VCaP (cell line): ENCODE data around the gene IFIT1.
"Not testable (repeated sequence)": the region's sequence is repeated elsewhere in the genome, so short reads cannot be mapped to it uniquely, and the experiment has no call there.

Experiments used
- H3K27ac ChIP-seq: fragments of 450-650 bp; 2 replicates; pipeline ENCODE4 v1.5.1; 2017
- TF ChIP-seq, protein P1 (sequence below): fragments of 450-650 bp; conservative IDR thresholded peaks from 2 replicates; pipeline ENCODE4 v1.5.1; 2017; ENCODE audit warnings: mild to moderate bottlenecking, moderate library complexity

The IFIT1 gene

DNA sequence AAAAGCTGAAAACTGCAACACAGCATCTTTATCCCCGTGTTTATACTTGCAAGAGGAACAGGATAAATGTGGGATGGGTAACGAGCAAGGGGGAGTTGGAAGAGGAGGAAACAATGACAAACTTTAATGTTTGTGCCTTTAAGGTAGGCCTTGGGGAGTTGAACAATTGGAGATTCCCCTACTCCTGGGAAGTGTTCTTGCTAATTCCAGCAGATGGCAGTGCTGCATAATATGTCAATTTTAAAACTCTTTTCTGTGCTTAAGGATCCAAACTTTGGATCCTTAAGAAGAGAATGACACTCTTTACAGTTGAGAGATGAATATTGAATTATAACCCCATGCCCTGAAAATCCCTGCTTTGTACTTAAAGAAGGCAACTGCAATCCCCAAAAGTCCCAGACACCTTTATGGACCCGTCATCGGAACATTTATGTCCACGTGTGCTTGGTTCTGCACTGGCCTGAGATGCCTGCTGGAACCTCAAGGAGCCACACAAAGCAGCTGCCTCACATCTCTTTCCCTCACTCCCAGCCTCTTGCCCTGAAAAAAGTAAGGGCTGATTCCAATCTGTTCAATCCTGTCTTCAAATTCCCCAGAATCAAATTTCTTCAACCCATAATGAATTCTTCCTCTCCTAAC is 33.9 kb downstream of the IFIT1 start:
- no peak overlapping the region for H3K27ac ChIP-seq
- TF ChIP-seq, protein P1, sequence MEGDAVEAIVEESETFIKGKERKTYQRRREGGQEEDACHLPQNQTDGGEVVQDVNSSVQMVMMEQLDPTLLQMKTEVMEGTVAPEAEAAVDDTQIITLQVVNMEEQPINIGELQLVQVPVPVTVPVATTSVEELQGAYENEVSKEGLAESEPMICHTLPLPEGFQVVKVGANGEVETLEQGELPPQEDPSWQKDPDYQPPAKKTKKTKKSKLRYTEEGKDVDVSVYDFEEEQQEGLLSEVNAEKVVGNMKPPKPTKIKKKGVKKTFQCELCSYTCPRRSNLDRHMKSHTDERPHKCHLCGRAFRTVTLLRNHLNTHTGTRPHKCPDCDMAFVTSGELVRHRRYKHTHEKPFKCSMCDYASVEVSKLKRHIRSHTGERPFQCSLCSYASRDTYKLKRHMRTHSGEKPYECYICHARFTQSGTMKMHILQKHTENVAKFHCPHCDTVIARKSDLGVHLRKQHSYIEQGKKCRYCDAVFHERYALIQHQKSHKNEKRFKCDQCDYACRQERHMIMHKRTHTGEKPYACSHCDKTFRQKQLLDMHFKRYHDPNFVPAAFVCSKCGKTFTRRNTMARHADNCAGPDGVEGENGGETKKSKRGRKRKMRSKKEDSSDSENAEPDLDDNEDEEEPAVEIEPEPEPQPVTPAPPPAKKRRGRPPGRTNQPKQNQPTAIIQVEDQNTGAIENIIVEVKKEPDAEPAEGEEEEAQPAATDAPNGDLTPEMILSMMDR, result peak; percentile 87

- no peak overlapping the region for H3K27ac ChIP-seq
- TF ChIP-seq, protein P1, result no peak
Measured at GRCh38 chr10:89427629-89428028, 35.2 kb downstream of the IFIT1 start.

- H3K27ac ChIP-seq, result no peak overlapping the region
- TF ChIP-seq, protein P1, result no peak
Measured at GRCh38 chr10:89428877-89429276, 36.5 kb downstream of the IFIT1 start.

- H3K27ac ChIP-seq, result no peak overlapping the region
- TF ChIP-seq, protein P1, result no peak
Measured at GRCh38 chr10:89431977-89432376, 39.6 kb downstream of the IFIT1 start.

GRCh38 chr10:89438525-89438924 is 46.1 kb downstream of the IFIT1 start:
- no peak overlapping the region for H3K27ac ChIP-seq
- TF ChIP-seq, protein P1, result no peak

DNA sequence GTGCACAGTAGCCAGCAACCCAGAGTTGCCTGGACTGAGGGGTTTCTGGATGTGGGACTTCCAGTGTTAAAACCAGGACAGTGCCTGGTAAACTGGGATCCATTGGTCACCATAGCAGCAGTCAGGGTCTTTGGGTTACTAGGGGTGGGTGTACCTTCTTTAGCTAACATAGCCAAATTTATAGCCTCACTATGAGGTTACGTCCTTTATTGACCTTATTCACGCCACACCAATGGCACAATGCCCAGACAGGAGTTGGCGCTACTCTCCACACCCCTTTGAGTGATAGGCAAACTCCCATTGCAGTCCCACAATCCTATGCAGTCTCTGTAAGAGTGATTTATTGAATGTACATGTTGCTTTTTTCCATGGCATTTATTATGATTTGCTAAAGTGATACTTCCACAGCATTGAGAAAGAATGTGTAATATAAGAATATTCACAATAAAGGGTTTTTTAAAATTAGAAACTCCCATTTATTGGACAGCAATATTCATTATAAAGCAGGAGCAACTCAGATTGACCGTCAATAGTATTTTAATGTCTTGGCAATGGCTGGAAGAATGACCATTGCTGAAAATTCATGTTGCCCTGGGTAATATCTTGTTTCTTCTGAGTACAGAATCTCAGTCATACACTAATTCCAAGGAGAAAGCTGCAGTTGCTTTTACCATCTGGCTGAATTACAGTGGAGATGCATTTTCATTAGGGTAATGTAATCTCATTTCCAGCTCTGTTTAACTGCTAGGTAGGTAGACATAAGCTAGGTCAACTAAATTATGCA is 48.0 kb downstream of the IFIT1 start:
- H3K27ac ChIP-seq, result no peak overlapping the region
- TF ChIP-seq, protein P1, result no peak

- no peak overlapping the region for H3K27ac ChIP-seq
- TF ChIP-seq, protein P1, result no peak
Measured at GRCh38 chr10:89442289-89442688, 49.9 kb downstream of the IFIT1 start.

GRCh38 chr10:89444819-89445218 is 52.4 kb downstream of the IFIT1 start:
- H3K27ac ChIP-seq, result not testable (repeated sequence)
